Erythroblast (primary cell): ENCODE measurements around the gene ADK.

ENCODE experiments used
- GATA1 ChIP-seq: IDR thresholded peaks from 2 replicates; pipeline ENCODE4 v1.6.1; 2011; ENCODE audit warnings: low read depth, mild to moderate bottlenecking, control low read depth, low read length, moderate library complexity
- POLR2A ChIP-seq: IDR thresholded peaks from 2 replicates; pipeline ENCODE4 v1.6.1; 2011; ENCODE audit warnings: mild to moderate bottlenecking, low read length

DNA sequence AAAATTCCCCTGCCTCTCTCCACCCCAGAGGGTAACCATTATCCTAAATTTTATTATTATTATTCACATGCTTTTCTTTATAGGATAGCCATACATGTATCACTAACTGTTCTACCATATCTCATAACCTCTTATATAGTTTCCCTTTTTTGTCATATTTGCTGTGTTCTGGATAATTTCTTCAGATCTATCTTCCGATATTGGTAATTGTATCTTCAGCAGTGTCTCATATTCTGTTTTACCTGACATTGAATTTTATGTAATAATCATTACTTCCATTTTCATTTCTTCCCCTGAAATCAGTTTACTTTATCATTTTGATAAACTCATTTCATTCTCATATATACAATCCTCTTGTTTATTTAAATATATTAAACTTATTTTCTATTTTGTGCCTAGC lies 273.5 kb downstream of the ADK start:
- no peak for TF ChIP-seq POLR2A
- TF ChIP-seq GATA1 = no peak
